22Rv1 (cell line): Measurements from ENCODE around the gene AGR2.

Experiments used
- CTCF ChIP-seq: fragments of 450-650 bp; IDR thresholded peaks from 2 replicates; pipeline ENCODE4 v1.5.1; 2017; ENCODE audit warnings: mild to moderate bottlenecking
- ZFX ChIP-seq: fragments of 450-650 bp; IDR thresholded peaks from 2 replicates; pipeline ENCODE4 v1.6.1; 2017; ENCODE audit warnings: antibody characterized with exemption, borderline replicate concordance

- TF ChIP-seq CTCF, result no peak
- no peak for TF ChIP-seq ZFX
Observed at GRCh38 chr7:16758631-16759611, 45.9 kb downstream of the AGR2 start.
